ENCODE measurements around the gene PRG2. TPM values are rescaled to one million over a fixed set of nuclear protein-coding genes. Genes with fewer than 3 reads are reported as not detected.

Gene PRG2
- total RNA-seq, 1 experiment from 2014 or later, result not detected

GRCh38 chr11:57354699-57355098, 35.8 kb downstream of the PRG2 start:
- no peak for DNase-seq (ENCODE audit: low read depth, low spot score)
- Histone ChIP-seq H3K27ac (ENCODE audit: low read length) (no peak overlapping the region), H3K4me3 (ENCODE audit: low read depth in 2 of 2, low read length in 2 of 2) (no peak overlapping the region), H3K4me1 (ENCODE audit: control insufficient read depth, insufficient read depth, low read length) (0 out of 2 replicates have a peak, but pooled peaks cover 3% of the 10 kb centered on the region), H3K27me3 (ENCODE audit: control insufficient read depth, insufficient read depth, low read length) (no peaks in the 10 kb centered on the region), H3K9me3 (ENCODE audit: control insufficient read depth, insufficient read depth, low read depth, low read length) (0 out of 2 replicates have a peak, but pooled peaks cover 3% of the 10 kb centered on the region), H3K36me3 (ENCODE audit: control insufficient read depth, insufficient read depth, low read length) (no peaks in the 10 kb centered on the region)
- TF ChIP-seq SIN3A (IDR thresholded peaks at IDR 0.05; ENCODE audit: borderline replicate concordance, insufficient read depth, low read depth, low read length) (no peak), POLR2AphosphoS5 (IDR thresholded peaks at IDR 0.05; ENCODE audit: low read depth, low read length) (no peak), TCF7L2 (IDR thresholded peaks at IDR 0.05; ENCODE audit: low read depth, low read length) (no peak), REST (IDR thresholded peaks at IDR 0.05; ENCODE audit: insufficient read depth in 1 of 2, low read depth in 2 of 2, low read length in 1 of 2) (no peak)
- TF ChIP-seq, protein P1, sequence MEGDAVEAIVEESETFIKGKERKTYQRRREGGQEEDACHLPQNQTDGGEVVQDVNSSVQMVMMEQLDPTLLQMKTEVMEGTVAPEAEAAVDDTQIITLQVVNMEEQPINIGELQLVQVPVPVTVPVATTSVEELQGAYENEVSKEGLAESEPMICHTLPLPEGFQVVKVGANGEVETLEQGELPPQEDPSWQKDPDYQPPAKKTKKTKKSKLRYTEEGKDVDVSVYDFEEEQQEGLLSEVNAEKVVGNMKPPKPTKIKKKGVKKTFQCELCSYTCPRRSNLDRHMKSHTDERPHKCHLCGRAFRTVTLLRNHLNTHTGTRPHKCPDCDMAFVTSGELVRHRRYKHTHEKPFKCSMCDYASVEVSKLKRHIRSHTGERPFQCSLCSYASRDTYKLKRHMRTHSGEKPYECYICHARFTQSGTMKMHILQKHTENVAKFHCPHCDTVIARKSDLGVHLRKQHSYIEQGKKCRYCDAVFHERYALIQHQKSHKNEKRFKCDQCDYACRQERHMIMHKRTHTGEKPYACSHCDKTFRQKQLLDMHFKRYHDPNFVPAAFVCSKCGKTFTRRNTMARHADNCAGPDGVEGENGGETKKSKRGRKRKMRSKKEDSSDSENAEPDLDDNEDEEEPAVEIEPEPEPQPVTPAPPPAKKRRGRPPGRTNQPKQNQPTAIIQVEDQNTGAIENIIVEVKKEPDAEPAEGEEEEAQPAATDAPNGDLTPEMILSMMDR (IDR thresholded peaks at IDR 0.05), result no peak
- CTCF ChIA-PET, result no interaction called here
- BruUV-seq (replicated peaks), result no TSS peak
- intact Hi-C loops (cut with micrococcal nuclease; ENCODE audit: unreplicated experiment), result no loop called here
- POLR2A ChIA-PET, result no interaction called here
- in situ Hi-C loops (cut with HindIII; ENCODE audit: low pct_unique_long_range_greater_than_20kb, low sequenced_read_pairs), result no loop called here
- no peak for ATAC-seq

DNA sequence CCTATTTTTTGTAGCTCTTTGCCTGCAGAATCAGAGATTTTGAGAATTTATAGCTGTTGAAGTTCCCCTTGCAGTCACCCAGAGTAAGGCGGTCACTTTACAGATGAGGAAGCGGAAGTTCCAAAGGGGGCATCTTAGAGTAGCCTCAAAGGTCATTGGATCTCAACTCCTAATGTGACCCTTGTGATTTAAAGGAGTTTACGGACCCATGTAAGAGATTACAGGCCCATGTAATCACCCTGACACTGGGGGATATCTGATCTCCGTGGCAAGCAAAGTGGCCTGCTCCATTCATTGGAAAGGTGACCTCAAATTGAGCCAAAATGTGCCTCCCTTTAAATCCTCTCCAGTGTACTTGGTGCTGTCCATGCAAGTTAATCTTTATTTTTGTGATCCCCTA, 36.6 kb downstream of the PRG2 start:
- Histone ChIP-seq H3K4me1 (ENCODE audit: control insufficient read depth, insufficient read depth, low read length) (no peaks in the 10 kb centered on the region), H3K9me3 (ENCODE audit: control insufficient read depth, insufficient read depth, low read depth, low read length) (0 out of 2 replicates have a peak, but pooled peaks cover 3% of the 10 kb centered on the region), H3K27me3 (ENCODE audit: control insufficient read depth, insufficient read depth, low read length) (no peaks in the 10 kb centered on the region), H3K27ac (ENCODE audit: low read length) (no peak overlapping the region), H3K4me3 (ENCODE audit: low read depth in 2 of 2, low read length in 2 of 2) (no peak overlapping the region), H3K36me3 (ENCODE audit: control insufficient read depth, insufficient read depth, low read length) (no peaks in the 10 kb centered on the region)
- TF ChIP-seq REST (IDR thresholded peaks at IDR 0.05; ENCODE audit: insufficient read depth in 1 of 2, low read depth in 2 of 2, low read length in 1 of 2) (no peak), POLR2AphosphoS5 (IDR thresholded peaks at IDR 0.05; ENCODE audit: low read depth, low read length) (no peak), SIN3A (IDR thresholded peaks at IDR 0.05; ENCODE audit: borderline replicate concordance, insufficient read depth, low read depth, low read length) (no peak), TCF7L2 (IDR thresholded peaks at IDR 0.05; ENCODE audit: low read depth, low read length) (no peak)
- TF ChIP-seq, protein P1 (IDR thresholded peaks at IDR 0.05), result no peak
- intact Hi-C loops (cut with micrococcal nuclease; ENCODE audit: unreplicated experiment) (no loop called here), in situ Hi-C loops (cut with HindIII; ENCODE audit: low pct_unique_long_range_greater_than_20kb, low sequenced_read_pairs) (no loop called here)
- DNase-seq (ENCODE audit: low read depth, low spot score) (no peak), ATAC-seq (no peak)
- BruUV-seq (replicated peaks), result no TSS peak
- ChIA-PET CTCF (no interaction called here), POLR2A (no interaction called here)

Measured in Panc1 (cell line).